HepG2 (cell line): ENCODE data around the gene CST8.

ENCODE experiments used
- GABPA ChIP-seq, 2 experiments: IDR thresholded peaks; 2 replicates each; pipeline ENCODE4 v1.6.1; 2011 to 2016; ENCODE audit warnings: low read depth in 2 of 2, low read length in 1 of 2, missing biosample characterization in 1 of 2, missing genetic modification characterization in 1 of 2
- MTA3 ChIP-seq: sonication (generic); formaldehyde crosslinking; IDR thresholded peaks from 2 replicates; pipeline ENCODE4 v1.4.0; 2020; ENCODE audit warnings: missing genetic modification reagents
- NCOR1 ChIP-seq: fragments of 200-600 bp; sonication (generic); IDR thresholded peaks from 2 replicates; pipeline ENCODE4 v1.7.0; 2017; ENCODE audit warnings: antibody characterized with exemption, low read length, borderline replicate concordance
- SMAD1 ChIP-seq: sonication (generic); formaldehyde crosslinking; IDR thresholded peaks from 2 replicates; pipeline ENCODE4 v1.4.0; 2020; ENCODE audit warnings: missing genetic modification reagents, low read depth, mild to moderate bottlenecking, borderline replicate concordance
- SP1 ChIP-seq, 2 experiments: fragments of 450-650 bp in 1 of 2; sonication (generic) in 1 of 2; formaldehyde crosslinking in 1 of 2; IDR thresholded peaks; 2 replicates each; pipeline versions ENCODE4 v1.4.0 to v1.6.1; 2016 to 2020; ENCODE audit warnings: missing genetic modification reagents in 1 of 2
- STAG1 ChIP-seq: sonication (generic); formaldehyde crosslinking; IDR thresholded peaks from 2 replicates; pipeline ENCODE4 v1.4.0; 2020; ENCODE audit warnings: missing genetic modification reagents
- TBX3 ChIP-seq: fragments of 450-650 bp; IDR thresholded peaks from 2 replicates; pipeline ENCODE4 v1.6.1; 2017; ENCODE audit warnings: antibody characterized with exemption, mild to moderate bottlenecking, inconsistent platforms, borderline replicate concordance
- ZBTB1 ChIP-seq: sonication (generic); formaldehyde crosslinking; IDR thresholded peaks from 2 replicates; pipeline ENCODE4 v1.4.0; 2020; ENCODE audit warnings: missing genetic modification reagents, borderline replicate concordance
- ZNF10 ChIP-seq: sonication (generic); formaldehyde crosslinking; IDR thresholded peaks from 2 replicates; pipeline ENCODE4 v1.4.0; 2020; ENCODE audit warnings: mild to moderate bottlenecking, low read depth, missing genetic modification reagents, borderline replicate concordance

DNA sequence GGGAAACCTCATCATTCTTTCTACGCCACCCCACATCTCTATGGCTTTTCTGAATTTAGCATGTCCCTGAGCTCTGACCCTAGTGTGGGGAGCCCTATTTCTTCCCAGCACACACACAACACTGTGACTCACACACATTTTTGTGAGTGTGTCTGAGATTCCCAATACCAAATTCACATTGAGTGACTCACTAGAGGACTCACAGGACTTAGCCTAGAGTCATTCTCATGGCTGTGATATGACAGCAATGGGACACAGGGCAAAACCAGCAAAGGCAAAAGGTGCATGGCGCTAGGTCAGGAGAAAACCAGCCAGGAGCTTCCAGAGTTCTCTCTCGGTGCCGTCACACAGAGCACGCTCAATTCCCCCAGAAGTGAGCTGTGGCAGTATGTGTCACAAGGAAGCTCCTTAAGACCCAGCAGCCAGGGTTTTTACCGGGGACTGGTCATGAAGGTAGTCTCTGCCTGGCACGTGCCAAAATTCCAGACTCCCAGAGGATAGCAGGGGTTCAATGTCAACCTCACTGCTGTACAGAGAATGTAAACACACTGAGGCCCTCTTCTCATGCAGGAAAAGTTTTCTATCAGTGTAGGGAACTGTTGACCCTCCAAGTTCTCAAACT is 45.2 kb upstream of the CST8 start:
- TF ChIP-seq STAG1 (CRISPR knock-in tag) (no peak), SMAD1 (CRISPR knock-in tag) (no peak), MTA3 (CRISPR knock-in tag) (no peak), GABPA (IDR thresholded peaks at IDR 0.05; ENCODE audit: low read depth, low read length) (no peak), GABPA (CRISPR knock-in tag; IDR thresholded peaks at IDR 0.05; ENCODE audit: low read depth) (no peak), SP1 (IDR thresholded peaks at IDR 0.05) (no peak), SP1 (CRISPR knock-in tag; IDR thresholded peaks at IDR 0.05) (no peak), NCOR1 (no peak), TBX3 (no peak), ZNF10 (CRISPR knock-in tag) (no peak), ZBTB1 (CRISPR knock-in tag) (no peak)
